Ovary (tissue), 9 donors: ENCODE measurements around the gene LCN6. TPM values are rescaled to one million over a fixed set of nuclear protein-coding genes. Genes with fewer than 3 reads are reported as not detected.
"Not testable (repeated sequence)": the region's sequence is repeated elsewhere in the genome, so short reads cannot be mapped to it uniquely, and the experiment has no call there.

ENCODE experiments used
- DNase-seq, 5 donors: peaks; one replicate each; pipeline ENCODE4 v3.0.0-alpha.2; 2019 to 2020
- H3K27ac ChIP-seq, 2 donors: fragments of 200-600 bp; one replicate each; pipeline versions ENCODE4 v1.5.1 to v1.8.0; 2019 to 2022
- H3K27me3 ChIP-seq: fragments of 200-600 bp; one replicate; pipeline ENCODE4 v1.8.0; 2022
- H3K36me3 ChIP-seq: fragments of 200-600 bp; sonication (generic); one replicate; pipeline ENCODE4 v1.5.1; 2019
- H3K4me1 ChIP-seq: one replicate; pipeline ENCODE4 v1.8.1; 2013; ENCODE audit warnings: mild to moderate bottlenecking, moderate library complexity; ENCODE audit not compliant: insufficient read depth
- H3K4me3 ChIP-seq: fragments of 200-600 bp; sonication (generic); one replicate; pipeline ENCODE4 v1.5.1; 2017
- H3K9me3 ChIP-seq, 2 donors: fragments of 200-600 bp in 1 of 2; sonication (generic) in 1 of 2; one replicate each; pipeline versions ENCODE4 v1.5.1 to v1.8.1; 2013 to 2019; ENCODE audit warnings: mild to moderate bottlenecking in 1 of 2, moderate library complexity in 1 of 2
- EP300 ChIP-seq: sonication (generic); formaldehyde crosslinking; IDR thresholded peaks from one replicate; pipeline ENCODE4 v1.6.1; 2017; ENCODE audit warnings: antibody characterized with exemption
- POLR2A ChIP-seq: fragments of 450-650 bp; IDR thresholded peaks from one replicate; pipeline ENCODE4 v1.6.1; 2017; ENCODE audit warnings: antibody characterized with exemption, mild to moderate bottlenecking, moderate library complexity
- WGBS, 3 donors: extraction: QIAGEN DNeasy Blood & Tissue Kit in 1 of 3; methylation state at CpG; one replicate each; pipeline versions ENCODE4 v1.1.5 to v1.1.7; 2013 to 2017; 5-methylcytosine and 5-hydroxymethylcytosine counted together
- intact Hi-C, 4 donors: fragments of 100-400 bp; cut with DNase I; formaldehyde crosslinking; loops; one replicate each; pipeline versions ENCODE4 v1.11.0 to v1.15.1; 2022 to 2023
- polyA plus RNA-seq, 2 donors: library from polyadenylated mRNA; stranded (reverse); fragments of 200-250 nt in 1 of 2; fragments of 350-450 nt in 1 of 2; fragmentation: Illumina TruSeq in 1 of 2; extraction: RNeasy Lipid Tissue Mini Kit (QIAGEN cat#74804) in 1 of 2; gene quantifications; one replicate each; pipeline ENCODE4 v1.2.3, GENCODE V29; 2013 to 2014
- total RNA-seq, 7 donors: library from RNA; depleted of rRNA in 2 of 7; stranded (reverse); fragments of >200 nt in 2 of 7; fragmentation: NEBNext Ultra II Directional in 3 of 7; extraction: Animal tissue kit (Norgen Biotek cat#: 25700) in 3 of 7; gene quantifications; one replicate each; pipeline versions ENCODE4 v1.1.0 to v1.2.4, GENCODE V29; 2016 to 2023
- TF ChIP-seq, protein P1 (sequence below), 3 donors: fragments of 450-650 bp in 2 of 3; fragments of 200-600 bp in 1 of 3; IDR thresholded peaks; one replicate each; pipeline versions ENCODE4 v1.5.1 to v1.8.0; 2016 to 2022; ENCODE audit warnings: antibody characterized with exemption in 3 of 3, mild to moderate bottlenecking in 1 of 3
- donor health status: DM: no; HTN: no; CAD: no; lungs with moderate emphysema.
- donor health status: DM: no; HTN: no; CAD: no.
- donor health status: Bipolar disorder and iron deficiency.
- donor health status: DM: yes; HTN: yes; CAD: no.
- donor health status: DM: no; HTN: no; CAD: no.
- donor health status: DM: yes; HTN: yes; CAD: no.

The LCN6 gene
- total and polyA plus RNA-seq, 9 donors: 1.6 to 59.3 (median 8.3) TPM

DNA sequence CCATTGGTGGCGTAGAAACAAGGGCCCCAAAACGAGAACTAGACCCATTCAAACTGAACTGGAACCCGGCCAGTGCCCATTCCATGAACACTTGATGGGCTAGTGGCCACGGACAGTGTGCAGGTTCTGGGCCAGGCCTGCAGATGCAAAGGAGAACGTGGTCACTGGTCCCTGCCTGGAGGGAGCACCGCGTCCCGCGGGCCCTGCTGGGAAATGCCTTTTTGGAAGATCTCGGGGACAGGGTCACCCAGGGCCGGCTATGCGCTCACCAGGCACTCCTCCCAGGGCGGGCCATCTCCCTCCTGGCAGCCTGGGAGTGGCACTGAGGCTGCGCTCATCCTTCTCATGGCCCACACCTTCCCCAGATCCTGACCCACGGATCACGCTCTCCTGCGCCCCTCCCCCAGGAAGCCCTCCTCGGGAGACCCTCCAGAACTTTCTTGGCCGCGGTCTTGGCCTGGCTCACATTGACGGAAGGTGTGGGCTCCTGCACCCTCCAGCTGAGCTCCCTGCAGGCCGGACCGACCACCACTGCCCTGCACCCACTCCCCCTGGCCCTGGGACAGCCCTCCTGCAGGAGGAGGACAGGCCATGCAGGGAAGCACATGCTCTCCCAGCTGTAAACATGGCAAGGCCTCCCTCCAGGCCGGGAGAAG, 38.7 kb downstream of the LCN6 start:
- peaks cover 6% of the 10 kb centered on the region for H3K4me1 ChIP-seq
- H3K4me3 ChIP-seq: no peak overlapping the region
- H3K36me3 ChIP-seq: no peaks in the 10 kb centered on the region
- H3K9me3 ChIP-seq: no peaks in the 10 kb centered on the region
- intact Hi-C loops: no loop called here
- TF ChIP-seq POLR2A: no peak
- no peak for TF ChIP-seq EP300
- TF ChIP-seq, protein P1, sequence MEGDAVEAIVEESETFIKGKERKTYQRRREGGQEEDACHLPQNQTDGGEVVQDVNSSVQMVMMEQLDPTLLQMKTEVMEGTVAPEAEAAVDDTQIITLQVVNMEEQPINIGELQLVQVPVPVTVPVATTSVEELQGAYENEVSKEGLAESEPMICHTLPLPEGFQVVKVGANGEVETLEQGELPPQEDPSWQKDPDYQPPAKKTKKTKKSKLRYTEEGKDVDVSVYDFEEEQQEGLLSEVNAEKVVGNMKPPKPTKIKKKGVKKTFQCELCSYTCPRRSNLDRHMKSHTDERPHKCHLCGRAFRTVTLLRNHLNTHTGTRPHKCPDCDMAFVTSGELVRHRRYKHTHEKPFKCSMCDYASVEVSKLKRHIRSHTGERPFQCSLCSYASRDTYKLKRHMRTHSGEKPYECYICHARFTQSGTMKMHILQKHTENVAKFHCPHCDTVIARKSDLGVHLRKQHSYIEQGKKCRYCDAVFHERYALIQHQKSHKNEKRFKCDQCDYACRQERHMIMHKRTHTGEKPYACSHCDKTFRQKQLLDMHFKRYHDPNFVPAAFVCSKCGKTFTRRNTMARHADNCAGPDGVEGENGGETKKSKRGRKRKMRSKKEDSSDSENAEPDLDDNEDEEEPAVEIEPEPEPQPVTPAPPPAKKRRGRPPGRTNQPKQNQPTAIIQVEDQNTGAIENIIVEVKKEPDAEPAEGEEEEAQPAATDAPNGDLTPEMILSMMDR (IDR thresholded peaks at IDR 0.05): no peak
- H3K27me3 ChIP-seq: no peaks in the 10 kb centered on the region
- no peak overlapping the region for H3K27ac ChIP-seq
- WGBS, 3 donors: 83 to 90% (median 83%) methylated on average over 24 of the region's 24 CpGs
- peak in 2 of 5 donors; percentile 19 to 41 for DNase-seq

DNA sequence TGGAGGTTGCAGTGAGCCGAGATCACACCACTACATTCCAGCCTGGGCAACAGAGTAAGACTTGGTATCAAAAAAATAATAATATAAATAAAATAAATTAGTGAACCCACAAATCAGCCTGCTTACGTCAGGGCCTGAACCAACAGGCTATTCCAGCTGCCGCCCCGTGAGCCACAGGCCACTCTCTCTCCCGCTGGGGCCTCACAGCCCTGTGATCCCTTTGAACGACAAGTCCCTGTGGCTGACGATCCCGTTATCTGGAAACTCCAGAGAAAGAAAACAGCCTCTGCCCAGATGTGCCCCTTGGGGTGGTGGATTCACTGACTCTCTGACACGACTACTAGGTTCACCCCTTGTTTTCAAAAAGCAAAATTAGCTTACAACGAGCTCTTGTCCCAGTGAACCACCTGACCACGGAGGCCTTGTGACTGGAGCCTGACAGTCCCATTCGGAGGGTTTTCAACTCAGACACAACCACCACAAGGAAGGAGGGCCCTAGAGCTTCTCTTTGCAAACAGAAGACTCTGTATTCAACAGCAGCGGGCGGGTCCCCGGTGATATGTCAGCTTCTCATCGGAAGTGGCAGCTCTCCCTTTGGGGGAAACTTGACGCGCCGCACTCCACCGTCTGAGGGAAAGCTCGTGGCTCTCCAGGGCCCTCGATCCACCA, 40.3 kb downstream of the LCN6 start:
- TF ChIP-seq, protein P1 (IDR thresholded peaks at IDR 0.05): no peak
- no peak for TF ChIP-seq POLR2A
- TF ChIP-seq EP300: no peak
- H3K4me1 ChIP-seq: peaks cover 1% of the 10 kb centered on the region
- no peaks in the 10 kb centered on the region for H3K27me3 ChIP-seq
- H3K36me3 ChIP-seq: no peaks in the 10 kb centered on the region
- H3K27ac ChIP-seq: no peak overlapping the region
- WGBS, 3 donors: 76 to 84% (median 81%) methylated on average over 22 of the region's 22 CpGs
- no peak overlapping the region for H3K4me3 ChIP-seq
- intact Hi-C loops: no loop called here
- H3K9me3 ChIP-seq: no peaks in the 10 kb centered on the region
- no peak for DNase-seq

DNA sequence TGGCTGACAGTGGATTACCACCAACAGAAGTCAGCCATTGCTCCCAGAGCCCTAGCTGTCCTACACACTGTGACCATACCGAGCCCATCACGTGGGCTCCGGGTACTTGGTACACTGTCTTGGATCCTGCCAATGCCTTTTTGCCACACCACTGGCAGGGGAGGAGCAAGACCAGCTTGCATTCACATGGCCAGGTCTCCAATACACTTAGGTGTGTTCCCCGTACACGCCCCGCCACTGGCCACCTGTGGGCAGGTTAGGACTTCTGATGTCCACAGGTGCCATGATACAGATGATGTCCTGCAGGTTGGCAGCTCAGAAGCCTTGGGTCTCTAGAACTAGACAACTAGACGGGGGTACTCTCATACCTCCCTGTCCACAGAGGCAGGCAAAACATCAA, 41.3 kb downstream of the LCN6 start:
- intact Hi-C loops: no loop called here
- no peak for DNase-seq
- H3K36me3 ChIP-seq: no peaks in the 10 kb centered on the region
- no peak overlapping the region for H3K4me3 ChIP-seq
- 85 to 96% (median 87%) methylated on average over 7 of the region's 7 CpGs for WGBS, 3 donors
- no peaks in the 10 kb centered on the region for H3K4me1 ChIP-seq
- no peaks in the 10 kb centered on the region for H3K27me3 ChIP-seq
- no peaks in the 10 kb centered on the region for H3K9me3 ChIP-seq
- TF ChIP-seq POLR2A: no peak
- TF ChIP-seq, protein P1 (IDR thresholded peaks at IDR 0.05): no peak
- no peak for TF ChIP-seq EP300
- H3K27ac ChIP-seq: no peak overlapping the region

DNA sequence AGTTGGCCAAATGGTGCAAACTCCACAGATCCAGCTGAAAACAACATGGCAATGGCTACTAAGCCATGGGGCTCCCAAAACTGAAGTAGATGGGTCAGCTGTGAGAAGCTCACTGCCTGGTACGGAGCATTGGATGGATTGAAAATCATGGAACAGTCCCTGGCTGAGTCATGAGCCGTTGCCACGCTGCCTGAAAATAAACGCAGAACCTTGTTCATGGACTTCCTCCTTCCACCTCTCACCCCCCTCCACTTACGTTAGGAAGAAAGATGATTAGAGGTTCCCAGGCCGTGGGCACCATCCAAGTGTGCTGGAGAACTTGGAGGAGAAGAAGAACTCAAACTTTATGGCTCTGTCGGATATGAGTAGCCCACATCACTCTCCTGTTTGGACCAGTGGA, 42.8 kb downstream of the LCN6 start:
- Histone ChIP-seq H3K27me3 (no peaks in the 10 kb centered on the region), H3K4me1 (no peaks in the 10 kb centered on the region), H3K36me3 (no peaks in the 10 kb centered on the region), H3K9me3 (no peaks in the 10 kb centered on the region), H3K27ac (no peak overlapping the region), H3K4me3 (no peak overlapping the region)
- TF ChIP-seq, protein P1 (IDR thresholded peaks at IDR 0.05): no peak
- no peak for TF ChIP-seq POLR2A
- no peak for TF ChIP-seq EP300
- intact Hi-C loops: no loop called here
- 57 to 63% (median 63%) methylated on average over 7 of the region's 7 CpGs for WGBS, 3 donors
- DNase-seq: no peak

DNA sequence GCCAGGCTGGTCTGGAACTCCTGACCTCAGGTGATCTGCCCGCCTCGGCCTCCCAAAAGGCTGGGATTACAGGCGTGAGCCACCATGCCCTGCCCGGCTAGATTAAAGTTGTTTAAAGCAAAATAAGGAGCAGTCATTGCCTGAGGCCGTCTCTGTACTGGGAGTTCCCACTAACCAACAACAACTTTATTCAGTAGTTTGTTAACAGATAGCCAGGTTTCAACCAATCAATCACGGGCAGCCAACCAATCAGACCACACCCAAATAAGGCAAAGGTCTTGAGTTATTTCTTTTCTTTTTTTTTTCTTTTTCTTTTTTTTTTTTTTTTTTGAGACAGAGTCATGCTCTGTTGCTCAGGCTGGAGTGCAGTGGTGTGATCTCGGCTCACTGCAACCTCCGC, 43.6 kb downstream of the LCN6 start:
- DNase-seq, H3K27ac ChIP-seq, intact Hi-C loops, H3K36me3 ChIP-seq, H3K4me3 ChIP-seq, H3K4me1 ChIP-seq, H3K27me3 ChIP-seq, H3K9me3 ChIP-seq: not testable (repeated sequence)
- WGBS, 3 donors: 83 to 91% (median 88%) methylated on average over 8 of the region's 8 CpGs
